SKM-1 treated with dmso at 0.1 percent for 144 hours (cell line): ENCODE results near the gene OMP.
"Not testable (repeated sequence)": the region's sequence is repeated elsewhere in the genome, so short reads cannot be mapped to it uniquely, and the experiment has no call there.

Experiments
- DNase-seq: peaks from one replicate; lab custom pipeline; 2025; ENCODE audit not compliant: unreplicated experiment; lab: John Stamatoyannopoulos, UW

Gene OMP

DNA sequence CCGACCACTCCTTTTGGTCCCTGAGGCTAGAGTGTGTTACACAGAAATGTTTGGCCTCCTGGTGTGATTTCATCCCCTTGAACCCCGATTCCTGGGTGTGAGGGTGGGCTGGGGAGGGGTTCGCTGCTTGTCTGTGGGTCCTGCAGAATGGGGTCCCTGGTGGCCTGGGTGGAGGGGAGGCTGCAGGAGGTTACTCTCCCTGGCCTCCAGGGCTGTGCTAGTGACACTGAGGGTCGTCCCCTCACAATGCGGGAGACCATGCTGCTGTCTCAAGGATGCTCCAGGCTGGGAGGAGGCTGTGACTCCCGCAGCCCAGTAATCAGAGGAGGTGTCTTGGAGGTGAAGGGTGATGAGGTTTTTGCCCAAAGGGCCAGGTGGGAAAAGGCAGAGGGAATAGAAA lies 17.0 kb upstream of the OMP start:
- DNase-seq = no peak

DNA sequence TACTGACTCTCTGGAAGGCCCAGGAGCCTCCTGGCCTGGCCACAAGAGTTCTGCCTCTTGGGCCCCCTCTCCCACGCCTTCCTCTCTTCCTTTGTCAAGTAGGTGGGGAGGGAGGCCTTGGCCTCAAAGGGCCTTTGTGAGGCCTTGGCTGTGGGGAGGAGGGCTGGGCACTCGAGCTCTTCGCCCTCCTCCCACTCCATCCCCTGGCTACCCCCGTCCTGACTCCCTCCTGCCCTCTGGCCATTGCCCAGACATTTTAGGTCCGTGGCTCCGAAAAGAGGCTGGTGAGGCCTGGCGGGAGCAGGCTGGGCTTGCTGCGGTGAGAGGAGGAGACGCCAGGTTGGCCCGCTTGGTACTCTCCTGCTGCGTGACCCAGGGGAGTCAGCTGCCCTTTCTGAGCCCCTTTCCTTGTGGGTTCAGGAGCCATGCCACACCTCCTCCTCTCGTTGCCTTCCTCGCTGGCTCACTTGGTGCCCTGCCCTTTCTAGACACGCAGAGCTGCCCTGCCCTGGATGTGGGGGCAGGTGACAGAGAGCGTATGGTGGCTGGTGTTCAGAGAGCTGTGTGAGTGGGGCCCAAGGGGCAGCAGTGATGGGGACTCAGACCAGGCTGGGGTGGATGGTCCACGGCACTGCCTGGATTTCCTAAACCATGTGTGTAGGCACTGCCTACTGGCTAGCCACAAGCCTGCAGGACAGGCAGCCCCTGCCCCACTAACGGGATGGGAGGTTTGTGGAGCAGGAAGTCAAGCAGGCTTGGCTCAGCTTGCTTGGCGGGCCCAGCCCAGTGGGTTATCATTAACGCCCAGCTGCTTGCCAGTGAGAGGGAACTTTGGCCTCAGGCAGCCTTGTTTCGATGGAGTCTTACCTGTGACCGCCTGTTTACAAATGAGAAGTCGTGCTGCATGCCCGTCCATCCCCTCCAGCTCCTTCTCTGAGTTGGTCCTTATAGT lies 15.8 kb upstream of the OMP start:
- no peak for DNase-seq

GRCh38 chr11:77087723-77088225 lies 14.9 kb upstream of the OMP start:
- DNase-seq = no peak

DNA sequence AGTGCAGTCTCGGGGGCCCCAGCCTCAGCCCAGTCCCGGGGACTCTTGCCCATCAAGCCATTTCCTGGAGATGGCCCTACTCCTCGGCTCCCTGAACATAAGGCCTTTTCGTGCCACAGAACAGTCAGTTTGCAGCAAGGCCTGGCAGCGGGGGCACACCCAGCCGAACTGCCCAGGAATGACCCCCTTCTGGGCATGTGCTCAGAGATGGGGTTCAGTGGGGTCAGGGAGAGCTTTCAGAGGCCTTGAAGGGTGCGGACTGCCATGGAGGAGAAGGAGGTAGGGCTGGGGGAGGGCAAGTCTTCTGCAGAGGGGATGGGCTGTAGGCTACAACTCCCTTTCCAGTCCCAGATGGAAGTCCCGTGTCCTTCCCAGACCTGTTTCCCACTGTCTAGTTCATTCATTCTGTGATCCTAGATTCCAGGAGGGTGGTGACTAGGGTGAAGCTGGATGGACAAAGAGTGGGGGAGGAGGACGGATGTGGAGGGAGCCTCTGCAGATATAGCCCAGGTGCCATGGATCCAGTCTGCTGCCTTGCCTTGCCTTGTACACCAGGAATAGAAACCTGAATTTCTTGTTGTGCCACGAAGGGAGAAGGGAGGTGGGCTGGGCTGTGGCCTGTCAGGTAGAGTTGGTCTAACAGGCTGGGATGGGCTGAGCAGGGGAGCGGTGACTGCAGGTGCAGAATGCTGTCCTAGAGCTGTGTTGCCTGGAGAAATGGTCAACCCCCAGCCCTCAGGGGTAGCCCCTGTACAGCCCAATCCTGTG lies 14.2 kb upstream of the OMP start:
- no peak for DNase-seq

DNA sequence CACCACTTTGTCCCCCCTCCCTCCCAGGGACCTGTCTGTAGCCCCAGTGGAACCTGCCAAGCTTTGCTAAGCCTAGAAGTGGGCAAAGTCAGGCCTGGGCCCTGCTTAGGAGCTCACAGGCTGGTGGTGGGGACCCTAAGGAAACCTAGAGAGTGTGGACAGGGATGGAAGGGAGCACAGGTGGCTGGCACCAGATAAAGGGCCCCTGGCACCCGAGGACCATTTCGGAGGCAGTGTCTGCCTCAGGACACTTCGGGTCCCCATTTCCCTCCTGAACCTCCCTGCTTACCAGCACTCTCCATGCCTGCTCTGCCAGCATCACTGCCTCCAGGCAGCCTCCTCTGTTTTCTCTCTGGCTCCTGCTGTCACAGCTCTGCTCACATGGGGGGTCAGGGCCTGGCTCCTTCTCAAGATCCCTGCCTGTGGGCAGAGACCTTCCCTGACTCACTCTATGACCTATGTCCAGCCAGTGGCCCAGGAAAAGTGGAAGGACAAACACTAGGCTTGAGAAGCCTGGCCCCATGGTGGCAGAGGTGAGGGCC lies 13.6 kb upstream of the OMP start:
- no peak for DNase-seq

GRCh38 chr11:77090046-77090372 lies 12.6 kb upstream of the OMP start:
- DNase-seq = no peak

DNA sequence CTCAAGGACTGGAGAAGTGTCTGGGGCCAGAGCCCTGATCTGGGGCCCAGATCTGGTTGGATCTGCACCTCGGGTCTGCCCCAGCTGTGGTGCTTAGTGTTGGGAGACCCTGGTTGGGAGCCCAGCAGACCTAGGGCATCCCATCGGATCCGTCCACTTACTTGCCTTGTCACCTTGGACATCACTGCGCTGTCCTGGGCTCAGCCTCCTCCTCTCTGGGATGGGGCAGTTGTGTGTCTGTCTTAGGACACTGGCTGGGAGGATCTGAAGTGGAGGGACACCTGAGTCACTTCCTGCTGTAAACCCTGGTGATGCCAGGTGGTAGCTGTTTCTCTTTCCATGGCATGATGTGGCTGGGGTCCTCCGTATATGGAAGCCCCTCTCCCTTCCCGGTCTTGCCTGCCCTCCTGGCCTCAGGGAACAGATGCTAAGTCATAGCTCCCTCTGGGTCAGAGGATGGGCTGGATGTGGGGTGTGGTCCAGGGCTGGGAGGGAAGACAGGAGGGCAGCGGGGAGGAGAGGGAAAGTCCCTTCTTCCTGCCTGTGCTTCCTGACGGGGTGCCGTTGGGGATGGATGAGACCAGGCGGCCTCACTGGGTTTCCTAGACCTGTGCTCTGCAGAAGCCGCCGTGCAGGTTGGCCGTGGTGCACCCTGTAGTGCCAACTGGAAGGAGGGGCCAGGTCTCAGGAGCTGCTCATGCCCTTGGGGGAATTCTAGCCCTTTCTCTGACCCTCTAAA lies 12.1 kb upstream of the OMP start:
- DNase-seq = no peak

GRCh38 chr11:77091146-77091940 lies 11.3 kb upstream of the OMP start:
- peak; percentile 71 for DNase-seq

- no peak for DNase-seq
Measured at GRCh38 chr11:77092382-77092781, 10.3 kb upstream of the OMP start.

DNA sequence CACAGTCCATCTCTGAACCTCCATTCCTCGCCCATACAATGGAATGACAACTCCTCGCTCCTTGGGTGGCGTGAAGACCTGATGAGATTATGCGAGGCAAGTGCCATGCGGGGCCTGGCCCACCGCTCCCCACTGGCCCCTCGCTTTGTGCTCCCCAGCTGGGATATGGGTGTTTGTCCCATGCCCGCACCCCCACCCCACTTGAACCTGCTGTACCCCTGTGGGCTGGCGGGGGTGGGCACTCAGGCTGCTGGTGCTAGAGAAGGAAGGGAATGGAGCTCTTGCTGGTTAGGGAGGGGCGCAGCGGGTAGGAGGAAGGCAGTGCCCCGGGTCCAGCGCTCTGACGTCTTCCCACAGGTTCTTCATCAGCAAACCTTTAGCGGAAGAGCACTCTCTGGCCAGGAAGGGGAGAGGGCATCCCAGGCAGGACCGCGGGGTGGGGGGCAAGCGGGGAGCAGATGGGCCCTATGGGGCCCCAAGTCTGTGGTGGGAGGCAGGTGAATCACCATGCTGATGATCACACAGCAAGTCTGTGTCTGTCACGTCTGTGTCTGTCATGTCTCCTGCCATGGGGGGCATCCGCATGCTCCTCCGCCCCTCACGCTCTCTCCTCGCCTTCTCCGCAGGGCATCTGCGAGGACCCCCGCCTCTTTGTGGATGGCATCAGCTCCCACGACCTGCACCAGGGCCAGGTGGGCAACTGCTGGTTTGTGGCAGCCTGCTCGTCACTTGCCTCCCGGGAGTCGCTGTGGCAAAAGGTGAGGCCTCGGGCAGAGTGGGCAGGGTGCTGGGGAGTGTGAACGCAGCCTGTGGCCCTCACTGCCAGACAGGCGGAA lies 9.4 kb upstream of the OMP start:
- no peak for DNase-seq

- DNase-seq = no peak
Measured at GRCh38 chr11:77093987-77094840, 8.4 kb upstream of the OMP start.

- DNase-seq = no peak
Measured at GRCh38 chr11:77094841-77095365, 7.7 kb upstream of the OMP start.

DNA sequence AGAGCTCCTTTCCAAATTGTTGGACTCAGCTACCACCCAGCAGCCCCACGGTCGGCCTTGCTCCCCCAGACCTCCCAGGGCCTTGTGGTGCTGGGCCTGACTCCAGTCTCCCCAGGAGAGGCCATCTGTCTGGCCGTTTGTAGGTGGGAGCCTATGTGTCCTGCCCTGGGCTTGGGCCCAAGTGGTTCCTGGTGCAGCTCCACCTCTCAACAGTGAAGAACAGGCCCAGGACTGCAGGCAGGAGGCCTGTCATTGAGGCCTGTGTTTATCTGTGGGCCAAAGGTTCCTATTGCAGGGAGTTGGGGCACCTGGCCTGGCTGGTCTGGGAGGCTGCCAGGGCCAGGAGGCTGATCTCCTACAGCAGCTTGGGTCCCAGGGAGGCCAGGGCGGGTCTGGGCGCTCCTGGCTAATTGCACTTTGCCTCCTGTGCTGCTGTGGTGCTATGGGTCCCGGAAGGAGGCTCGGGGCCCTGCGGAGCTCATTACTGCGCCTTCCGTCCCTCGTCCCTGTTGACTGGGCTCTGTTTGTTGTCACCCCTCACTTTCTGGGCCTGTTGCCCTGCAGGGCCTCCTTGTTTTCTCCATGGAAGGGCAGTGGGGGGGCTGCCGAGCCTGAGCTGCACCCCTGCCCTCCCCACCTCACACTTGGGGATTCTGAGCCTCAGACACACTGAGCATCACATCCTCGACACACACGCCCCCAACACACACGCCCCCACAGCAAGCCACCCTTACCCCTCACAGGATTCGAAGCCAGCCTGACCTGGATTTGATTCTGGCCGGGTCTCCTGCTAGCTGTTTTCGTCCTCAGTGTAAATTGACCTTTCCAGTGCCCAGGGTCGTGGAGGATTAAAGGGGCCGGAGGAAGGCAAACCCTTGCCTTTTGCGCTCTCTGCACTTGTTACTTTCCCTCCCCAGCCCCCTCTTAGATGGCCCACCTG lies 6.8 kb upstream of the OMP start:
- DNase-seq = no peak

DNA sequence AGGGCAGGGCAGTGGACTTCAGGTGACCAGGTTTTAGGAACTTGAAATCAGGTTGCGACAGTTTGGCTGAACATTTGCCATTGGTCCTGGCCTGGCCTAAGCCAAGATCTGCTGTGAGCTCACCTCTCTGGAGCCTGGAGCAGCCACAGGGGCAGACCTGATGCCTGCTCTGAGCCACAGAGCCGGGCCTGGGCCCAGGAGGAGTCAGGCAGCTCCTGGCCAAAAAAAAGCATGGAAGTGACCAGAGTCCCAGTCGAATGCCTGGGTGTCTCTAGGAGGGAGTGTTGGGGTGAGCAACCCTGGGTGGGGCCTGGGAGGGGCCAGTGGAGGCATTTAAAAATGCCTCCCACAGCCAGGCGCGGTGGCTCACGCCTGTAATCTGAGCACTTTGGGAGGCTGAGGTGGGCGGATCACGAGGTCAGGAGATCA lies 6.0 kb upstream of the OMP start:
- DNase-seq = no peak

GRCh38 chr11:77097180-77097579 lies 5.5 kb upstream of the OMP start:
- DNase-seq = not testable (repeated sequence)

DNA sequence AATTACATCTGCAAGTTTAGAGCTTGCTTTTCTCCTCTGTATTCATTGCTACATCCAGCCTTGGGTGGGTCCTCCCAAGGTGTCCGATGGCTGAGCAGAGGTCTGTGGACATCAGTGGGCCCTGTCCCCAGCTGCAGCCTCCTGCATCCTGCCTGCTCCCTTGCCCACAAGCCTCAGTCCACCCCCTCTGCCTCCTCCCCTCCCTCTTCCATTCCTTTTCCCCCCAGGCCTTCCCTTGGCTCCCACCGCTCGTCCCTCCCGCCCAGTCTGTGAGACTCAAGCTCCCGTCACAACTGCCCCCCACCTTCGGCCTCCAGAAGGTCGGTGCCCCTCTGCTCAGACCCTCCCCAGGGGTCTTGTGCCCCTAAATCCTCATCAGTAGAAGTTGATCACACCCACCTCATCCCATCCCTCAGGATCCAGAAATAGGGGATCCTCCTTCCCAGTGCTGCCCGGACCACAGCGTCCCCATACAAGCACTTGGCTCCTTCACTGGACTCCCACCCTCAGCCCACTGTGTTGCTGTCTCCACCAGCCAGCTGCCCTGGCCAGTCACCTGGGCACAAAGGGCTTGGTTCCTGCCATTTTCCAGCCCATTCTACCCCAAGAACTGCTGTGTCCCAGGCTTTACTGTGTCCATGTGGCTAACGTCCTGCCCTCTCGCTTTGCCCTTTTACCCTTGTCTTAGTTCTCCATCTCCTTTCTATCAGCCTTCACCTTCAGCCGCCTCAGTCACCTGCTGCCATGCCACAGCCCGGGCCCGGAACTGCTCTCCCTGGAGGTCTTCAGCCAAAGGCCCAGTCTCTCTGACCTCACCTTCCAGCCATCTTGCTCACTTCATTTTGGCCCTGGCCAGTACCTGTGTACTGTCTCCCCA lies 2.2 kb upstream of the OMP start:
- DNase-seq = no peak
